ENCODE data around the gene CLEC16A.
A peak's percentile ranks its signal among the peaks of the same experiment; 100 is the strongest.

The CLEC16A gene

DNA sequence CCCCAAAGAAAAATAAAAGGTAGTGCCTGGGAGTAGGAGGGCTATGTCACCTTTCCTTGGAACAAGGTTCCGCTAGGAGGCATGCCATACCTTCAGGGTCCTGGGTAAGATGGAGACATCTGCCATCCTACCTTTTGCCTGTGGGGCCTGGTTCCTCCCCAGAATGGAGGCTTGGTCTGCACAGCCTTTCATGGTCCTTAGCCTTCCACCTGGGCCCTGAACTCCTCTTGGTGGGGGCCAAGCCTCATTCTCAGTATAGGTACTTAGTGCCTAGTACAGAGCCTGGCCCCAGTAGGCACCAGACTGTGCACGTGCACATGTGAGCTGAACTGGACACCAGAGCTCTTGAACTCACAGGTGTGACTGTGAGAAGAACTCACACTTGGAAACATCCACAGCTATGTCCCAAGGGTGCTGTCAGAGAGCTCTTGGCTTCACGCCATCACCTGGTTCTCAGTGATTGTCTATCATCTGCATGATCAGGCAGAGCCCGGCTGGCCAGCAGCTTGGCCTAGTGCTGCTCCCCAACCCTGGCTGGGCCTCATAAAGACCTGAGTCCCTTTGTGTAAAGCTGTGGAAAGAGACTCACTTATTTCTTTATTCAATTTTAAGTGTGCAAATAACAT lies 168.5 kb downstream of the CLEC16A start:
- Histone ChIP-seq H3K4me3 (ENCODE audit: low read depth in 1 of 2, low read length in 1 of 2) (no peak overlapping the region), H3K27me3 (no peaks in the 10 kb centered on the region), H3K4me1 (ENCODE audit: control insufficient read depth in 1 of 2, insufficient read depth in 1 of 2, low read depth in 1 of 2, low read length in 1 of 2) (peaks cover 22 to 24% of the 10 kb centered on the region in 2 experiments), H3K36me3 (no peaks in the 10 kb centered on the region), H3K9me3 (no peaks in the 10 kb centered on the region), H3K27ac (no peak overlapping the region)
- TF ChIP-seq, protein P1, sequence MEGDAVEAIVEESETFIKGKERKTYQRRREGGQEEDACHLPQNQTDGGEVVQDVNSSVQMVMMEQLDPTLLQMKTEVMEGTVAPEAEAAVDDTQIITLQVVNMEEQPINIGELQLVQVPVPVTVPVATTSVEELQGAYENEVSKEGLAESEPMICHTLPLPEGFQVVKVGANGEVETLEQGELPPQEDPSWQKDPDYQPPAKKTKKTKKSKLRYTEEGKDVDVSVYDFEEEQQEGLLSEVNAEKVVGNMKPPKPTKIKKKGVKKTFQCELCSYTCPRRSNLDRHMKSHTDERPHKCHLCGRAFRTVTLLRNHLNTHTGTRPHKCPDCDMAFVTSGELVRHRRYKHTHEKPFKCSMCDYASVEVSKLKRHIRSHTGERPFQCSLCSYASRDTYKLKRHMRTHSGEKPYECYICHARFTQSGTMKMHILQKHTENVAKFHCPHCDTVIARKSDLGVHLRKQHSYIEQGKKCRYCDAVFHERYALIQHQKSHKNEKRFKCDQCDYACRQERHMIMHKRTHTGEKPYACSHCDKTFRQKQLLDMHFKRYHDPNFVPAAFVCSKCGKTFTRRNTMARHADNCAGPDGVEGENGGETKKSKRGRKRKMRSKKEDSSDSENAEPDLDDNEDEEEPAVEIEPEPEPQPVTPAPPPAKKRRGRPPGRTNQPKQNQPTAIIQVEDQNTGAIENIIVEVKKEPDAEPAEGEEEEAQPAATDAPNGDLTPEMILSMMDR (IDR thresholded peaks at IDR 0.05), result no peak

DNA sequence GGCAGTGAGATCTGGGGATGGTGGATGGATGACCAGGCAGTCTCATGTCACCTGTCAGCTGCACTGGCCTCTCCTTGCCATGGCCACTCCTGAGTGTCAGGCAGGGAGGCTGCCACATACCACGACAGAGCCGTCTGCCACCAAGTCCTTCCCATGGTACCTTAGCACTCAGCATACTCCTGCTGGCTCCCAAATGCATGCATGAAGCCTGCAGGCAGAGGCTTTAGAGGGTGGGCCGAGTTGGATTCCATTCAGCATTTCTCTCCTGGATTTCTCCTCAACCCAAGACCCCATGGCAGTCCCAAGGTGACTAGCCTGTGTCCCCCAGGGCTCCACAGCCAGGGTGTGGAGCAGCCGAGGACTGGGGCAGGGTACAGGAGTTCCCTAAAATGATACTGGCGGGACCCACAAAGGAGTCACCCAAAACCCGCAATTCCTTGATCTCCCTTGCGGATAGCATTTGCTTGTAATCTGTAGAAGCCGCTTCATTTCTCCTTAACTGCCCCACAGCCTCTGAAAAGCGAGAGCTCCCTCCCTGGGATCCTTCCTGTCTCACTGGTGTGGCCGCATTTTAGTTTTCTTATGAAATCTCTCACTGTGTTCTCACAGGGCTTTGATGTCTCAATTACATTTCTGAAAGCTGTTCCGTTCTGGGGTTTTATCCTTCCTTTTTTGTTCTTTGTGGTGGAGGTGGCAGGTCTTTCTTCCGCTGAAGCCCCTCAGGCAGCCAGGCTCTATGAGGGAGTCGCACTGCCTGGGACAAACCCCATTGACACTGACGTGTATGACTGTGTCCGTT lies 170.2 kb downstream of the CLEC16A start:
- peak overlapping the region; percentile 85 for H3K27ac ChIP-seq
- H3K9me3 ChIP-seq, result no peaks in the 10 kb centered on the region
- no peaks in the 10 kb centered on the region for H3K27me3 ChIP-seq
- peak overlapping the region; percentile 14 to 46 for H3K4me3 ChIP-seq (ENCODE audit: low read depth in 1 of 2, low read length in 1 of 2)
- H3K36me3 ChIP-seq, result no peaks in the 10 kb centered on the region
- peaks cover 22 to 24% of the 10 kb centered on the region in 2 experiments for H3K4me1 ChIP-seq (ENCODE audit: control insufficient read depth in 1 of 2, insufficient read depth in 1 of 2, low read depth in 1 of 2, low read length in 1 of 2)
- TF ChIP-seq, protein P1 (IDR thresholded peaks at IDR 0.05), result no peak

DNA sequence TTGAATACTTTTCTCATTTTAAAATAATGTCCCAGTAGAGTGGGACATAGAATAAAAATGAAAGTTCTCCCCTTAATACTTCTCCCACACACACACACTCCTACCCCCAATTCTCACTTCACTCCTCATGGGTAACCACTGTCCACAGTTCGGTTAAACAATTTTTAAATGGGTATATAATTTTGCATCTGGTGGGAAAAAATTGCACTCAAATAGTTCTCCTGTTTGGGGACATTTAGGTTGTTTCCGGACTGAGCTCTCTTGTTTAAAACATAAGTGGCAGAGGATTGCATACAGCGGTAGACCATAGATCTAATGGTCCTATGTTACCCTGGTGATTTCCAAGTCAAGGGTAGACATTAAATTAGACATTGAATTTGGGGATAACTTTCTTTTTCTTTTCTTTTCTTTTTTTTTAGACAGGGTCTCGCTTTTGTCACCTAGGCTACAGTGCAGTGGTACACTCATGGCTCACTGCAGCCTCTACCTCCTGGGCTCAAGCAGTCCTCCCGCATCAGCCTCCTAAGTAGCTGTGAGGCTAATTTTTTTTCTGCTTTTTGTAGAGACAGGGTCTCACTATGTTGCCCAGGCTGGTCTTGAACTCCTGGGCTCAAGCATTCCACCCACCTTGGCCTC lies 173.3 kb downstream of the CLEC16A start:
- Histone ChIP-seq H3K27ac (no peak overlapping the region), H3K36me3 (peaks cover 23% of the 10 kb centered on the region), H3K27me3 (no peaks in the 10 kb centered on the region), H3K9me3 (no peaks in the 10 kb centered on the region), H3K4me1 (ENCODE audit: control insufficient read depth in 1 of 2, insufficient read depth in 1 of 2, low read depth in 1 of 2, low read length in 1 of 2) (peaks cover 22 to 24% of the 10 kb centered on the region in 2 experiments), H3K4me3 (ENCODE audit: low read depth in 1 of 2, low read length in 1 of 2) (no peak overlapping the region)
- TF ChIP-seq, protein P1 (IDR thresholded peaks at IDR 0.05), result no peak

DNA sequence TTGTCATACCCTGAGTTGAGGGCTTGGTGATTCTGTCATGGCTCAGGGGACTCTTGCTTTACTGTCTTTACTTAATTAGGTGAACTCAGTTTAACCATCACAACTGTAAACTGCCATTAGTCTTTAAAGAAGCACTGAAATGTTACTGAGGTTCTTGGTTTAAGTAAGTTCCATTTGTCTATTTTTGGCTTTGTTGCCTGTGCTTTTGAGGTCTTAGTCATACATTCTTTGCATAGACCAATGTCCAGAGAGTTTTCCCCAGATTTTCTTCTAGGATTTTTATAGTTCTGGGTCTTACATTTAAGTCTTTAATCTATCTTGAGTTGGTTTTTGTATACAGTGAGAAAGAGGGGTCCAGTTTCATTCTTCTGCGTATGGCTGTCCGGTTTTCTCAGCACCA lies 174.1 kb downstream of the CLEC16A start:
- H3K36me3 ChIP-seq, result peaks cover 29% of the 10 kb centered on the region
- H3K4me1 ChIP-seq (ENCODE audit: control insufficient read depth in 1 of 2, insufficient read depth in 1 of 2, low read depth in 1 of 2, low read length in 1 of 2), result peaks cover 20 to 21% of the 10 kb centered on the region in 2 experiments
- TF ChIP-seq, protein P1 (IDR thresholded peaks at IDR 0.05), result no peak
- no peaks in the 10 kb centered on the region for H3K9me3 ChIP-seq
- no peaks in the 10 kb centered on the region for H3K27me3 ChIP-seq
- no peak overlapping the region for H3K27ac ChIP-seq
- no peak overlapping the region for H3K4me3 ChIP-seq (ENCODE audit: low read depth in 1 of 2, low read length in 1 of 2)

DNA sequence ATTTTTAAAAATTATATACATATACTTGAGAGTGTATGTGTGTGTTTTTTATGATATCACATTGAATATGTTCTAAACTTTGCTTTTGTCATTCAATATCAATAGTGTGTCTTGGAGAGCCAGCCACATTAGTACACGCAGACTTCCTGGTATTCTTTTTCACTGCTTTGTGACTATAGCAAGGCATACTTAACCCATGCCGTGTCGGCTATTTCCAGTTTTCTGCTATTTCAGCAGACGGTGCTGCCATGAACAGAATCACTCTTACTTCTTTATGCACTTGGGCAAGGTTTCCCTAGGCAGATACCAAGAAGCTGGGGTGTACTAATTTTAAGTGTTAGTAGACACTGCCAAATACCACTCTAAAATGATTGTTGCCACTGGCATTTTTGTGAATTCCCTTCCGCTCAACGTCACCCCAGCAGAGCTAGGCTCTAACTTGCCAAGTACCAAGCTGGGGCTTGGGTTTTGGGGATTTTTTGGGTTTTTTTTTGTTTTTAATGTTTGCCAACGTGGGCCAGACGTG lies 176.8 kb downstream of the CLEC16A start:
- H3K4me1 ChIP-seq (ENCODE audit: control insufficient read depth in 1 of 2, insufficient read depth in 1 of 2, low read depth in 1 of 2, low read length in 1 of 2), result no peaks in the 10 kb centered on the region
- TF ChIP-seq, protein P1 (IDR thresholded peaks at IDR 0.05), result no peak
- no peak overlapping the region for H3K4me3 ChIP-seq (ENCODE audit: low read depth in 1 of 2, low read length in 1 of 2)
- peaks cover 56% of the 10 kb centered on the region for H3K36me3 ChIP-seq
- no peaks in the 10 kb centered on the region for H3K27me3 ChIP-seq
- H3K27ac ChIP-seq, result no peak overlapping the region
- no peaks in the 10 kb centered on the region for H3K9me3 ChIP-seq

Measured in neutrophil (primary cell).